ENCODE results near the gene STAC3.
"Not testable (repeated sequence)": the region's sequence is repeated elsewhere in the genome, so short reads cannot be mapped to it uniquely, and the experiment has no call there.

DNA sequence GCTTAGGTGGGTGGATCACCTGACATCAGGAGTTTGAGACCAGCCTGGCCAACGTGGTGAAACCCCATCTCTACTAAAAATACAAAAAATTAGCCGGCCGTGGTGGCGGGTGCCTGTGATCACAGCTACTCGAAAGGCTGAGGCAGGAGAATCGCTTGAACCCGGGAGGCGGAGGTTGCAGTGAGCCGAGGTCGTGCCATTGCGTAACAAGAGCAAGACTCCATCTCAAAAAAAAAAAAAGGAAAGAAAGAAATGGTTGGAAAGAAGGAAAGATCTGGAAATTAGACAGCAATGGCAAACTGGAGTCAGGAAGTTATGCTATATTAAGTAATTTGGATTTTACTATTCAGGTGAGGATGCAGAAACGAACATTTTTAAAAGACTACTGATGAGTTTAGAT lies 31.1 kb upstream of the STAC3 start:
- not testable (repeated sequence) for TF ChIP-seq CTCF, POLR2A, POLR2AphosphoS5 (IDR thresholded peaks at IDR 0.05)

Data from prostate gland (tissue), 2 donors.